ENCODE data around the gene PIM1. TPM values are rescaled to one million over a fixed set of nuclear protein-coding genes. Genes with fewer than 3 reads are reported as not detected.

Gene PIM1
- total RNA-seq, 2 experiments from 2014 or later, result 428 to 445 TPM

GRCh38 chr6:37210313-37210968 lies 40.5 kb downstream of the PIM1 start:
- peaks cover 2% of the 10 kb centered on the region for H3K36me3 Mint-ChIP-seq
- peak overlapping the region; percentile 84 for H3K4me3 Mint-ChIP-seq
- DNase-seq (peak; percentile 55), ATAC-seq (ENCODE audit: low read depth) (peak; percentile 18)
- peak overlapping the region; percentile 97 for H3K27ac Mint-ChIP-seq
- POLR2A ChIA-PET, result interaction anchor here (0.6 to 15.5 kb wide), 11 partner anchors 20 to 192 kb away, joined by 4 to 571 read pairs (median 12); partner anchors contain the start of genes PIM1, TBC1D22B and TMEM217
- H3K9me3 Mint-ChIP-seq, result no peaks in the 10 kb centered on the region
- no peaks in the 10 kb centered on the region for H3K27me3 Mint-ChIP-seq
- H3K4me1 Mint-ChIP-seq, result peaks cover 44% of the 10 kb centered on the region

GRCh38 chr6:37212268-37212667 lies 42.3 kb downstream of the PIM1 start:
- Mint-ChIP-seq H3K4me1 (peaks cover 40% of the 10 kb centered on the region), H3K9me3 (no peaks in the 10 kb centered on the region), H3K27me3 (no peaks in the 10 kb centered on the region), H3K27ac (no peak overlapping the region), H3K36me3 (peaks cover 5% of the 10 kb centered on the region), H3K4me3 (no peak overlapping the region)
- POLR2A ChIA-PET, result interaction anchor here (1.5 to 2.5 kb wide), 2 partner anchors 41 to 192 kb away, joined by 9 to 11 read pairs; partner anchors contain the start of gene PIM1
- no peak for DNase-seq
- no peak for ATAC-seq (ENCODE audit: low read depth)

- ATAC-seq (ENCODE audit: low read depth), result no peak
- POLR2A ChIA-PET, result no interaction called here
- Mint-ChIP-seq H3K9me3 (no peaks in the 10 kb centered on the region), H3K27me3 (no peaks in the 10 kb centered on the region), H3K27ac (no peak overlapping the region), H3K4me1 (peaks cover 29% of the 10 kb centered on the region), H3K36me3 (peaks cover 5% of the 10 kb centered on the region), H3K4me3 (no peak overlapping the region)
- DNase-seq, result no peak
Measured at GRCh38 chr6:37218061-37218460, 48.1 kb downstream of the PIM1 start.

GRCh38 chr6:37218511-37218910 lies 48.6 kb downstream of the PIM1 start:
- ATAC-seq (ENCODE audit: low read depth), result no peak
- POLR2A ChIA-PET, result no interaction called here

GRCh38 chr6:37221585-37222124 lies 51.7 kb downstream of the PIM1 start:
- no peak for DNase-seq
- H3K27ac Mint-ChIP-seq, result peak overlapping the region; percentile 57
- POLR2A ChIA-PET, result interaction anchor here (0.6 to 1.8 kb wide), 6 partner anchors 27 to 827 kb away, joined by 3 to 13 read pairs (median 3); partner anchors contain the start of genes TBC1D22B and TMEM217
- H3K27me3 Mint-ChIP-seq, result no peaks in the 10 kb centered on the region
- H3K36me3 Mint-ChIP-seq, result no peaks in the 10 kb centered on the region
- no peak for ATAC-seq (ENCODE audit: low read depth)
- H3K4me3 Mint-ChIP-seq, result peak overlapping the region; percentile 77
- no peaks in the 10 kb centered on the region for H3K9me3 Mint-ChIP-seq
- peaks cover 25% of the 10 kb centered on the region for H3K4me1 Mint-ChIP-seq

More at GRCh38 chr6:37218511-37218910, 48.6 kb downstream of the PIM1 start:
- Mint-ChIP-seq H3K4me1 (peaks cover 30% of the 10 kb centered on the region), H3K27ac (peak overlapping the region; percentile 30), H3K36me3 (peaks cover 5% of the 10 kb centered on the region), H3K4me3 (no peak overlapping the region), H3K9me3 (no peaks in the 10 kb centered on the region), H3K27me3 (no peaks in the 10 kb centered on the region)
- no peak for DNase-seq

- Mint-ChIP-seq H3K27me3 (no peaks in the 10 kb centered on the region), H3K4me1 (peaks cover 25% of the 10 kb centered on the region), H3K9me3 (no peaks in the 10 kb centered on the region), H3K27ac (peak overlapping the region; percentile 57), H3K36me3 (no peaks in the 10 kb centered on the region), H3K4me3 (peak overlapping the region; percentile 77)
- POLR2A ChIA-PET, result interaction anchor here (0.6 to 1.8 kb wide), 5 partner anchors 36 to 827 kb away, joined by 3 to 13 read pairs (median 3); partner anchors contain the start of genes TBC1D22B and TMEM217
- peak; percentile 85 for DNase-seq
- peak; percentile 97 for ATAC-seq (ENCODE audit: low read depth)
Measured at GRCh38 chr6:37222125-37222967, 52.4 kb downstream of the PIM1 start.

- Mint-ChIP-seq H3K36me3 (no peaks in the 10 kb centered on the region), H3K4me3 (peak overlapping the region; percentile 77), H3K27ac (peak overlapping the region; percentile 46), H3K27me3 (no peaks in the 10 kb centered on the region), H3K9me3 (no peaks in the 10 kb centered on the region), H3K4me1 (peaks cover 25% of the 10 kb centered on the region)
- DNase-seq, result no peak
- POLR2A ChIA-PET, result interaction anchor here (0.9 to 1.8 kb wide), 2 partner anchors 35 to 71 kb away, joined by 3 to 13 read pairs; partner anchors contain the start of genes TBC1D22B and TMEM217
- no peak for ATAC-seq (ENCODE audit: low read depth)
Measured at GRCh38 chr6:37222992-37223391, 53.0 kb downstream of the PIM1 start.

Other genes with a start within 250 kb of the PIM1 start
- gene PI16, start 215.4 kb upstream of the PIM1 start, total RNA-seq, result under 1 TPM; 0.37 to 0.86 TPM
- gene MTCH1, start 184.0 kb upstream of the PIM1 start, total RNA-seq, result 100 to 1,000 TPM; 135 to 139 TPM
- gene FGD2, start 164.5 kb upstream of the PIM1 start, total RNA-seq, result 10 to 100 TPM in 1 of 2 experiments, 1 to 10 TPM in 1; 9.8 to 12.4 TPM
- gene TBC1D22B, start 87.6 kb downstream of the PIM1 start, total RNA-seq, result 10 to 100 TPM; 13.8 to 14.7 TPM
- 1 to 10 TPM; 1.4 to 2.0 TPM for gene TMEM217, start 88.0 kb downstream of the PIM1 start, total RNA-seq
- gene RNF8, start 183.8 kb downstream of the PIM1 start, total RNA-seq, result 10 to 100 TPM; 22.0 to 24.8 TPM